PFSK-1 (cell line): ENCODE data around the gene ANK2.

ENCODE experiments used
- POLR2AphosphoS5 ChIP-seq: IDR thresholded peaks from 2 replicates; pipeline ENCODE4 v1.6.1; 2012; ENCODE audit warnings: low read depth, mild to moderate bottlenecking, control low read depth, low read length, moderate library complexity
- REST ChIP-seq, 2 experiments: IDR thresholded peaks; 2 replicates each; pipeline versions ENCODE4 v1.6.1 to v1.8.0; 2011 to 2012; ENCODE audit warnings: low read depth in 2 of 2, low read length in 2 of 2, control low read depth in 1 of 2, inconsistent platforms in 1 of 2, mild to moderate bottlenecking in 1 of 2, moderate library complexity in 1 of 2; ENCODE audit not compliant: insufficient read depth in 1 of 2
- SIN3A ChIP-seq: IDR thresholded peaks from 2 replicates; pipeline ENCODE4 v1.6.1; 2012; ENCODE audit warnings: mild to moderate bottlenecking, low read length, moderate library complexity, borderline replicate concordance; ENCODE audit not compliant: insufficient read depth
- TAF1 ChIP-seq: IDR thresholded peaks from 2 replicates; pipeline ENCODE4 v1.6.1; 2012; ENCODE audit warnings: low read length, control low read depth, borderline replicate concordance; ENCODE audit not compliant: insufficient read depth

- TF ChIP-seq POLR2AphosphoS5 = no peak
- no peak for TF ChIP-seq TAF1
- TF ChIP-seq REST (IDR thresholded peaks at IDR 0.05; ENCODE audit: insufficient read depth in 1 of 2, low read depth in 2 of 2, low read length in 2 of 2) = no peak
- TF ChIP-seq SIN3A = no peak
Observed at GRCh38 chr4:113004655-113005054, 44.8 kb upstream of the ANK2 start.
